Lower leg skin (tissue), 3 donors: ENCODE measurements around the gene MGAT2.

Experiments used
- POLR2A ChIP-seq, 2 donors: fragments of 450-650 bp; IDR thresholded peaks; one replicate each; pipeline ENCODE4 v1.6.1; 2016 to 2017; ENCODE audit warnings: antibody characterized with exemption in 2 of 2, mild to moderate bottlenecking in 1 of 2, moderate library complexity in 1 of 2
- TF ChIP-seq, protein P1 (sequence below), 3 donors: fragments of 450-650 bp; IDR thresholded peaks; one replicate each; pipeline ENCODE4 v1.5.1; 2016; ENCODE audit warnings: antibody characterized with exemption in 3 of 3, mild to moderate bottlenecking in 3 of 3, moderate library complexity in 2 of 3

DNA sequence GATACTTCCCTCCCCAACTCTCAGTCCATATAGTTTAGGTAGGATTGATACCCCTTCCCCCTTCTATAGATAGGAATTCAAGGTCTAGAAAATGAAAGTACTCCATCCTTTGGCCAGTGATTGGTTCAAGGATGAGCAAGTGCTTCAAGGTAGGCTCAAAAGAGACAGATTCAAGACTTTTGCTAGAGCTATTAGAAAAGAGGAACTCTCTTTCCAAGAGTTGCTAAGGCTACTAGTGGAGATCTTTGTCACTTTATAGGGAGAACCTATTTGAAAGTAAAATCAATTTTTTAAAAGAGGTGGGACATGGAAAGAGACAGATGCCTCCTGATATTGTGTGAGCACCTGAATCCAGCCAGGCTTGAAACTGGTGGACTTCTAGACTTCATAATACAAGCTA is 49.9 kb downstream of the MGAT2 start:
- TF ChIP-seq, protein P1, sequence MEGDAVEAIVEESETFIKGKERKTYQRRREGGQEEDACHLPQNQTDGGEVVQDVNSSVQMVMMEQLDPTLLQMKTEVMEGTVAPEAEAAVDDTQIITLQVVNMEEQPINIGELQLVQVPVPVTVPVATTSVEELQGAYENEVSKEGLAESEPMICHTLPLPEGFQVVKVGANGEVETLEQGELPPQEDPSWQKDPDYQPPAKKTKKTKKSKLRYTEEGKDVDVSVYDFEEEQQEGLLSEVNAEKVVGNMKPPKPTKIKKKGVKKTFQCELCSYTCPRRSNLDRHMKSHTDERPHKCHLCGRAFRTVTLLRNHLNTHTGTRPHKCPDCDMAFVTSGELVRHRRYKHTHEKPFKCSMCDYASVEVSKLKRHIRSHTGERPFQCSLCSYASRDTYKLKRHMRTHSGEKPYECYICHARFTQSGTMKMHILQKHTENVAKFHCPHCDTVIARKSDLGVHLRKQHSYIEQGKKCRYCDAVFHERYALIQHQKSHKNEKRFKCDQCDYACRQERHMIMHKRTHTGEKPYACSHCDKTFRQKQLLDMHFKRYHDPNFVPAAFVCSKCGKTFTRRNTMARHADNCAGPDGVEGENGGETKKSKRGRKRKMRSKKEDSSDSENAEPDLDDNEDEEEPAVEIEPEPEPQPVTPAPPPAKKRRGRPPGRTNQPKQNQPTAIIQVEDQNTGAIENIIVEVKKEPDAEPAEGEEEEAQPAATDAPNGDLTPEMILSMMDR (IDR thresholded peaks at IDR 0.05) = no peak
- TF ChIP-seq POLR2A (IDR thresholded peaks at IDR 0.05) = no peak
